Measurements from ENCODE around the gene PET117. TPM values are rescaled to one million over a fixed set of nuclear protein-coding genes. Genes with fewer than 3 reads are reported as not detected.
A peak's percentile ranks its signal among the peaks of the same experiment; 100 is the strongest.

The PET117 gene
- polyA plus RNA-seq, 2 donors = 7.5 to 8.9 TPM

GRCh38 chr20:18144541-18145099 is 7.0 kb downstream of the PET117 start:
- Histone ChIP-seq H3K27ac (ENCODE audit: low read depth in 2 of 2, low read length in 1 of 2) (no peak overlapping the region), H3K27me3 (ENCODE audit: control insufficient read depth in 1 of 2, insufficient read depth in 2 of 2, low read length in 2 of 2) (no peaks in the 10 kb centered on the region), H3K4me3 (ENCODE audit: low read depth in 1 of 2, low read length in 2 of 2) (no peak overlapping the region), H3K4me1 (ENCODE audit: control insufficient read depth in 2 of 2, insufficient read depth in 2 of 2, low read length in 1 of 2) (peaks cover 0 to 3% of the 10 kb centered on the region in 2 donors), H3K36me3 (ENCODE audit: control insufficient read depth in 2 of 2, insufficient read depth in 2 of 2, low read length in 1 of 2) (peaks cover 3 to 4% of the 10 kb centered on the region in 2 donors), H3K9me3 (ENCODE audit: control insufficient read depth in 2 of 2, insufficient read depth in 1 of 2, low read depth in 1 of 2, low read length in 1 of 2) (no peaks in the 10 kb centered on the region)
- WGBS, 2 donors = 86 to 100% methylated on average over 1 of the region's 1 CpG

- Histone ChIP-seq H3K36me3 (ENCODE audit: control insufficient read depth in 2 of 2, insufficient read depth in 2 of 2, low read length in 1 of 2) (peaks cover 0 to 4% of the 10 kb centered on the region in 2 donors), H3K4me3 (ENCODE audit: low read depth in 1 of 2, low read length in 2 of 2) (no peak overlapping the region), H3K27ac (ENCODE audit: low read depth in 2 of 2, low read length in 1 of 2) (no peak overlapping the region), H3K27me3 (ENCODE audit: control insufficient read depth in 1 of 2, insufficient read depth in 2 of 2, low read length in 2 of 2) (no peaks in the 10 kb centered on the region), H3K9me3 (ENCODE audit: control insufficient read depth in 2 of 2, insufficient read depth in 1 of 2, low read depth in 1 of 2, low read length in 1 of 2) (no peaks in the 10 kb centered on the region), H3K4me1 (ENCODE audit: control insufficient read depth in 2 of 2, insufficient read depth in 2 of 2, low read length in 1 of 2) (no peaks in the 10 kb centered on the region)
- WGBS, 2 donors = 96 to 99% methylated on average over 9 of the region's 9 CpGs
Measured at GRCh38 chr20:18154342-18154741, 16.7 kb downstream of the PET117 start.

- H3K9me3 ChIP-seq (ENCODE audit: control insufficient read depth in 2 of 2, insufficient read depth in 1 of 2, low read depth in 1 of 2, low read length in 1 of 2) = no peaks in the 10 kb centered on the region
- no peak overlapping the region for H3K4me3 ChIP-seq (ENCODE audit: low read depth in 1 of 2, low read length in 2 of 2)
- no peak overlapping the region for H3K27ac ChIP-seq (ENCODE audit: low read depth in 2 of 2, low read length in 1 of 2)
- H3K27me3 ChIP-seq (ENCODE audit: control insufficient read depth in 1 of 2, insufficient read depth in 2 of 2, low read length in 2 of 2) = no peaks in the 10 kb centered on the region
- peaks cover 0 to 4% of the 10 kb centered on the region in 2 donors for H3K36me3 ChIP-seq (ENCODE audit: control insufficient read depth in 2 of 2, insufficient read depth in 2 of 2, low read length in 1 of 2)
- WGBS, 2 donors = 97 to 99% methylated on average over 4 of the region's 4 CpGs
- no peaks in the 10 kb centered on the region for H3K4me1 ChIP-seq (ENCODE audit: control insufficient read depth in 2 of 2, insufficient read depth in 2 of 2, low read length in 1 of 2)
Measured at GRCh38 chr20:18156045-18156444, 18.4 kb downstream of the PET117 start.

- Histone ChIP-seq H3K36me3 (ENCODE audit: control insufficient read depth in 2 of 2, insufficient read depth in 2 of 2, low read length in 1 of 2) (peaks cover 12 to 13% of the 10 kb centered on the region in 2 donors), H3K4me1 (ENCODE audit: control insufficient read depth in 2 of 2, insufficient read depth in 2 of 2, low read length in 1 of 2) (peaks cover 0 to 3% of the 10 kb centered on the region in 2 donors), H3K27ac (ENCODE audit: low read depth in 2 of 2, low read length in 1 of 2) (no peak overlapping the region), H3K9me3 (ENCODE audit: control insufficient read depth in 2 of 2, insufficient read depth in 1 of 2, low read depth in 1 of 2, low read length in 1 of 2) (no peaks in the 10 kb centered on the region), H3K27me3 (ENCODE audit: control insufficient read depth in 1 of 2, insufficient read depth in 2 of 2, low read length in 2 of 2) (no peaks in the 10 kb centered on the region), H3K4me3 (ENCODE audit: low read depth in 1 of 2, low read length in 2 of 2) (no peak overlapping the region)
- 64 to 77% methylated on average over 2 of the region's 2 CpGs for WGBS, 2 donors
Measured at GRCh38 chr20:18164356-18164755, 26.7 kb downstream of the PET117 start.

- 74 to 77% methylated on average over 3 of the region's 3 CpGs for WGBS, 2 donors
- Histone ChIP-seq H3K36me3 (ENCODE audit: control insufficient read depth in 2 of 2, insufficient read depth in 2 of 2, low read length in 1 of 2) (peaks cover 13 to 15% of the 10 kb centered on the region in 2 donors), H3K27me3 (ENCODE audit: control insufficient read depth in 1 of 2, insufficient read depth in 2 of 2, low read length in 2 of 2) (no peaks in the 10 kb centered on the region), H3K4me3 (ENCODE audit: low read depth in 1 of 2, low read length in 2 of 2) (no peak overlapping the region), H3K4me1 (ENCODE audit: control insufficient read depth in 2 of 2, insufficient read depth in 2 of 2, low read length in 1 of 2) (peaks cover 0 to 3% of the 10 kb centered on the region in 2 donors), H3K9me3 (ENCODE audit: control insufficient read depth in 2 of 2, insufficient read depth in 1 of 2, low read depth in 1 of 2, low read length in 1 of 2) (no peaks in the 10 kb centered on the region), H3K27ac (ENCODE audit: low read depth in 2 of 2, low read length in 1 of 2) (peak overlapping the region in 1 of 2 donors; percentile 27)
Measured at GRCh38 chr20:18165553-18165952, 27.9 kb downstream of the PET117 start.

- Histone ChIP-seq H3K27me3 (ENCODE audit: control insufficient read depth in 1 of 2, insufficient read depth in 2 of 2, low read length in 2 of 2) (no peaks in the 10 kb centered on the region), H3K9me3 (ENCODE audit: control insufficient read depth in 2 of 2, insufficient read depth in 1 of 2, low read depth in 1 of 2, low read length in 1 of 2) (no peaks in the 10 kb centered on the region), H3K4me1 (ENCODE audit: control insufficient read depth in 2 of 2, insufficient read depth in 2 of 2, low read length in 1 of 2) (peaks cover 0 to 3% of the 10 kb centered on the region in 2 donors), H3K36me3 (ENCODE audit: control insufficient read depth in 2 of 2, insufficient read depth in 2 of 2, low read length in 1 of 2) (peaks cover 13 to 15% of the 10 kb centered on the region in 2 donors), H3K27ac (ENCODE audit: low read depth in 2 of 2, low read length in 1 of 2) (no peak overlapping the region), H3K4me3 (ENCODE audit: low read depth in 1 of 2, low read length in 2 of 2) (no peak overlapping the region)
- 45 to 46% methylated on average over 5 of the region's 5 CpGs for WGBS, 2 donors
Measured at GRCh38 chr20:18166241-18166881, 28.7 kb downstream of the PET117 start.

GRCh38 chr20:18166950-18167349 is 29.3 kb downstream of the PET117 start:
- H3K27me3 ChIP-seq (ENCODE audit: control insufficient read depth in 1 of 2, insufficient read depth in 2 of 2, low read length in 2 of 2) = no peaks in the 10 kb centered on the region
- H3K4me1 ChIP-seq (ENCODE audit: control insufficient read depth in 2 of 2, insufficient read depth in 2 of 2, low read length in 1 of 2) = peaks cover 0 to 3% of the 10 kb centered on the region in 2 donors
- H3K27ac ChIP-seq (ENCODE audit: low read depth in 2 of 2, low read length in 1 of 2) = no peak overlapping the region
- peaks cover 9 to 15% of the 10 kb centered on the region in 2 donors for H3K36me3 ChIP-seq (ENCODE audit: control insufficient read depth in 2 of 2, insufficient read depth in 2 of 2, low read length in 1 of 2)
- H3K9me3 ChIP-seq (ENCODE audit: control insufficient read depth in 2 of 2, insufficient read depth in 1 of 2, low read depth in 1 of 2, low read length in 1 of 2) = no peaks in the 10 kb centered on the region
- no peak overlapping the region for H3K4me3 ChIP-seq (ENCODE audit: low read depth in 1 of 2, low read length in 2 of 2)
- 79 to 95% methylated on average over 1 of the region's 1 CpG for WGBS, 2 donors

- Histone ChIP-seq H3K36me3 (ENCODE audit: control insufficient read depth in 2 of 2, insufficient read depth in 2 of 2, low read length in 1 of 2) (peaks cover 0 to 6% of the 10 kb centered on the region in 2 donors), H3K27me3 (ENCODE audit: control insufficient read depth in 1 of 2, insufficient read depth in 2 of 2, low read length in 2 of 2) (no peaks in the 10 kb centered on the region), H3K9me3 (ENCODE audit: control insufficient read depth in 2 of 2, insufficient read depth in 1 of 2, low read depth in 1 of 2, low read length in 1 of 2) (no peaks in the 10 kb centered on the region), H3K4me3 (ENCODE audit: low read depth in 1 of 2, low read length in 2 of 2) (no peak overlapping the region), H3K27ac (ENCODE audit: low read depth in 2 of 2, low read length in 1 of 2) (no peak overlapping the region), H3K4me1 (ENCODE audit: control insufficient read depth in 2 of 2, insufficient read depth in 2 of 2, low read length in 1 of 2) (peaks cover 0 to 3% of the 10 kb centered on the region in 2 donors)
- WGBS, 2 donors = 79 to 86% methylated on average over 2 of the region's 2 CpGs
Measured at GRCh38 chr20:18172379-18172778, 34.7 kb downstream of the PET117 start.

GRCh38 chr20:18174906-18175683 is 37.4 kb downstream of the PET117 start:
- H3K4me3 ChIP-seq (ENCODE audit: low read depth in 1 of 2, low read length in 2 of 2) = no peak overlapping the region
- peaks cover 0 to 3% of the 10 kb centered on the region in 2 donors for H3K36me3 ChIP-seq (ENCODE audit: control insufficient read depth in 2 of 2, insufficient read depth in 2 of 2, low read length in 1 of 2)
- no peak overlapping the region for H3K27ac ChIP-seq (ENCODE audit: low read depth in 2 of 2, low read length in 1 of 2)
- H3K27me3 ChIP-seq (ENCODE audit: control insufficient read depth in 1 of 2, insufficient read depth in 2 of 2, low read length in 2 of 2) = no peaks in the 10 kb centered on the region
- peaks cover 0 to 3% of the 10 kb centered on the region in 2 donors for H3K4me1 ChIP-seq (ENCODE audit: control insufficient read depth in 2 of 2, insufficient read depth in 2 of 2, low read length in 1 of 2)
- WGBS, 2 donors = 95 to 96% methylated on average over 14 of the region's 14 CpGs
- H3K9me3 ChIP-seq (ENCODE audit: control insufficient read depth in 2 of 2, insufficient read depth in 1 of 2, low read depth in 1 of 2, low read length in 1 of 2) = no peaks in the 10 kb centered on the region
